Epithelial cell of proximal tubule (primary cell): ENCODE results near the gene DSG1. TPM values are rescaled to one million over a fixed set of nuclear protein-coding genes. Genes with fewer than 3 reads are reported as not detected.

Source experiments
- DNase-seq: peaks from one replicate; pipeline ENCODE4 v3.0.0-alpha.2; 2011; ENCODE audit warnings: low read depth
- H3K4me3 ChIP-seq: 2 replicates; pipeline ENCODE4 v1.5.1; 2011; ENCODE audit warnings: low read depth, mild to moderate bottlenecking, low read length
- CTCF ChIP-seq: conservative IDR thresholded peaks from 2 replicates; pipeline ENCODE4 v1.5.1; 2012; ENCODE audit warnings: low read depth, mild to moderate bottlenecking, low read length
- total RNA-seq: library from RNA; depleted of rRNA; stranded (reverse); fragments of >200 nt; gene quantifications from 2 replicates; pipeline ENCODE4 v1.2.3, GENCODE V29; 2015

Gene DSG1
- total RNA-seq, 1 donor from 2014 or later: not detected

GRCh38 chr18:31393286-31393685, 75.3 kb downstream of the DSG1 start:
- no peak for TF ChIP-seq CTCF
- no peak for DNase-seq
- H3K4me3 ChIP-seq: no peak overlapping the region

- H3K4me3 ChIP-seq: no peak overlapping the region
- peak; percentile 10 for TF ChIP-seq CTCF
- DNase-seq: no peak
Measured at GRCh38 chr18:31396796-31397612, 79.0 kb downstream of the DSG1 start.

- no peak overlapping the region for H3K4me3 ChIP-seq
- TF ChIP-seq CTCF: no peak
- no peak for DNase-seq
Measured at GRCh38 chr18:31398191-31398590, 80.2 kb downstream of the DSG1 start.

- TF ChIP-seq CTCF: no peak
- H3K4me3 ChIP-seq: no peak overlapping the region
- peak; percentile 35 for DNase-seq
Measured at GRCh38 chr18:31399306-31400032, 81.5 kb downstream of the DSG1 start.

GRCh38 chr18:31401156-31402025, 83.4 kb downstream of the DSG1 start:
- TF ChIP-seq CTCF: no peak

GRCh38 chr18:31402026-31402373, 84.0 kb downstream of the DSG1 start:
- DNase-seq: no peak
- H3K4me3 ChIP-seq: no peak overlapping the region
- no peak for TF ChIP-seq CTCF

More at GRCh38 chr18:31401156-31402025, 83.4 kb downstream of the DSG1 start:
- H3K4me3 ChIP-seq: no peak overlapping the region
- peak; percentile 66 for DNase-seq
